HepG2 (cell line): ENCODE results near the gene NONO. TPM values are rescaled to one million over a fixed set of nuclear protein-coding genes. Genes with fewer than 3 reads are reported as not detected.
A peak's percentile ranks its signal among the peaks of the same experiment; 100 is the strongest.

Experiments used
- ARHGAP35 ChIP-seq: sonication (generic); formaldehyde crosslinking; IDR thresholded peaks from 2 replicates; pipeline ENCODE4 v1.9.0; 2022; ENCODE audit warnings: mild to moderate bottlenecking, inconsistent platforms, moderate library complexity, missing genetic modification reagents, borderline replicate concordance
- ATF1 ChIP-seq: IDR thresholded peaks from 2 replicates; pipeline ENCODE4 v1.6.1; 2016; ENCODE audit warnings: mild to moderate bottlenecking, control low read depth
- CHD4 ChIP-seq: fragments of 200-600 bp; sonication (generic); IDR thresholded peaks from 2 replicates; pipeline ENCODE4 v1.7.0; 2017; ENCODE audit warnings: mild to moderate bottlenecking, low read length, borderline replicate concordance
- ELF3 ChIP-seq: IDR thresholded peaks from 2 replicates; pipeline ENCODE4 v1.6.1; 2016; ENCODE audit warnings: missing genetic modification reagents, missing compliant biosample characterization
- JUNB ChIP-seq: sonication (generic); formaldehyde crosslinking; IDR thresholded peaks from 2 replicates; pipeline ENCODE4 v1.8.0; 2022; ENCODE audit warnings: missing genetic modification reagents, mild to moderate bottlenecking, borderline replicate concordance
- KAT7 ChIP-seq: IDR thresholded peaks from 2 replicates; pipeline ENCODE4 v1.6.1; 2018; ENCODE audit warnings: borderline replicate concordance, missing compliant biosample characterization
- KDM4B ChIP-seq: sonication (generic); formaldehyde crosslinking; IDR thresholded peaks from 2 replicates; pipeline ENCODE4 v1.4.0; 2020; ENCODE audit warnings: missing genetic modification reagents
- LRRFIP1 ChIP-seq: sonication (generic); formaldehyde crosslinking; conservative IDR thresholded peaks from 2 replicates; pipeline ENCODE4 v1.4.0; 2020; ENCODE audit warnings: missing genetic modification reagents
- MBD4 ChIP-seq: IDR thresholded peaks from 2 replicates; pipeline ENCODE4 v1.6.1; 2012; ENCODE audit warnings: low read length, inconsistent platforms, borderline replicate concordance
- POGK ChIP-seq: sonication (generic); formaldehyde crosslinking; conservative IDR thresholded peaks from 2 replicates; pipeline ENCODE4 v1.8.0; 2022; ENCODE audit warnings: mild to moderate bottlenecking, moderate library complexity, missing genetic modification reagents
- RARA ChIP-seq: IDR thresholded peaks from 2 replicates; pipeline ENCODE4 v1.6.1; 2016; ENCODE audit warnings: missing genetic modification reagents, missing compliant biosample characterization
- RXRA ChIP-seq: sonication (generic); formaldehyde crosslinking; IDR thresholded peaks from 2 replicates; pipeline ENCODE4 v1.5.1; 2020; ENCODE audit warnings: missing genetic modification reagents
- U2AF1 ChIP-seq: fragments of 200-400 bp; formaldehyde crosslinking; optimal IDR thresholded peaks from 2 replicates; pipeline ENCODE3; 2017; ENCODE audit warnings: mild to moderate bottlenecking, low read depth, low read length
- ZBTB26 ChIP-seq: IDR thresholded peaks from 2 replicates; pipeline ENCODE4 v1.6.1; 2016; ENCODE audit warnings: missing compliant biosample characterization, missing genetic modification reagents, borderline replicate concordance
- ZFX ChIP-seq: sonication (generic); formaldehyde crosslinking; IDR thresholded peaks from 2 replicates; pipeline ENCODE4 v1.4.0; 2020; ENCODE audit warnings: mild to moderate bottlenecking, low read depth, missing genetic modification reagents, moderate library complexity
- ZHX2 ChIP-seq, 2 experiments: sonication (generic) in 1 of 2; formaldehyde crosslinking in 1 of 2; IDR thresholded peaks; 2 replicates each; pipeline versions ENCODE4 v1.6.1 to v1.9.0; 2014 to 2022; ENCODE audit warnings: antibody characterized with exemption in 1 of 2, borderline replicate concordance in 1 of 2, inconsistent platforms in 1 of 2, low read depth in 1 of 2, missing genetic modification reagents in 1 of 2
- ZNF724P ChIP-seq: sonication (generic); formaldehyde crosslinking; IDR thresholded peaks from 2 replicates; pipeline ENCODE4 v1.8.0; 2022; ENCODE audit warnings: missing genetic modification reagents, borderline replicate concordance
- polyA plus RNA-seq, 8 experiments: library from polyadenylated mRNA; depleted of rRNA in 3 of 8; stranded (reverse) in 7 of 8; unstranded in 1 of 8; fragments of >200 nt; fragmentation: Illumina TruSeq in 4 of 8; extraction: Trizol in 4 of 8; gene quantifications; 2 replicates each; pipeline versions ENCODE4 v1.2.1 to v1.2.3, GENCODE V29; 2011 to 2016; ENCODE audit warnings: low read depth in 4 of 8, missing spikeins in 1 of 8, mixed read lengths in 1 of 8; ENCODE audit not compliant: insufficient read depth in 1 of 8
- total RNA-seq, 5 experiments: library from RNA; depleted of rRNA; stranded (reverse); fragments of >200 nt; fragmentation: Illumina TruSeq; extraction: Trizol; gene quantifications; 2 replicates each; pipeline ENCODE4 v1.2.3, GENCODE V29; 2016; ENCODE audit warnings: low read depth in 1 of 5

Gene NONO
- total and polyA plus RNA-seq, 2 of the 13 experiments (the other 11 are each of a cell fraction or from before 2014, with no cell fraction given), result 408 to 605 TPM

GRCh38 chrX:71283403-71284143, at the start of gene NONO (continued):
- TF ChIP-seq POGK (no peak), ATF1 (CRISPR knock-in tag) (peak; percentile 72), KAT7 (CRISPR knock-in tag) (0 out of 2 replicates have a peak, but pooled peaks have one; percentile 41), MBD4 (no peak), ZNF724P (CRISPR knock-in tag) (no peak), RARA (no peak), RXRA (CRISPR knock-in tag) (no peak), ZBTB26 (peak; percentile 56; the same call in 1 of the 2 replicates), KDM4B (no peak), CHD4 (no peak), ZFX (peak; percentile 83), ARHGAP35 (CRISPR knock-in tag) (no peak), ZHX2 (IDR thresholded peaks at IDR 0.05; ENCODE audit: low read depth) (no peak; the same call in 1 of the 2 replicates), ZHX2 (CRISPR knock-in tag; IDR thresholded peaks at IDR 0.05; ENCODE audit: borderline replicate concordance) (peak; percentile 39; the same call in 1 of the 2 replicates), U2AF1 (no peak), ELF3 (CRISPR knock-in tag) (no peak), JUNB (no peak), LRRFIP1 (CRISPR knock-in tag) (no peak)
